Measurements from ENCODE around the gene ZFAND6.
"Not testable (repeated sequence)": the region's sequence is repeated elsewhere in the genome, so short reads cannot be mapped to it uniquely, and the experiment has no call there.

Gene ZFAND6

GRCh38 chr15:80058851-80059785 is at the start of gene ZFAND6:
Gene ZFAND6, plus strand, starts transcription at chr15:80059676. Its CDS starts 60,669 bp downstream, at chr15:80120345.
- peak; percentile 78 for DNase-seq (ENCODE audit: low read depth, low spot score)

- no peak for DNase-seq (ENCODE audit: low read depth, low spot score)
Measured at GRCh38 chr15:80010131-80010673, 49.3 kb upstream of the ZFAND6 start.

GRCh38 chr15:80011041-80011523 is 48.4 kb upstream of the ZFAND6 start:
- DNase-seq (ENCODE audit: low read depth, low spot score) = not testable (repeated sequence)

- no peak for DNase-seq (ENCODE audit: low read depth, low spot score)
Measured at GRCh38 chr15:80011596-80011995, 47.9 kb upstream of the ZFAND6 start.

- no peak for DNase-seq (ENCODE audit: low read depth, low spot score)
Measured at GRCh38 chr15:80012060-80012726, 47.3 kb upstream of the ZFAND6 start.

- DNase-seq (ENCODE audit: low read depth, low spot score) = not testable (repeated sequence)
Measured at GRCh38 chr15:80014186-80014585, 45.3 kb upstream of the ZFAND6 start.

GRCh38 chr15:80015156-80015555 is 44.3 kb upstream of the ZFAND6 start:
- no peak for DNase-seq (ENCODE audit: low read depth, low spot score)

GRCh38 chr15:80016506-80016905 is 43.0 kb upstream of the ZFAND6 start:
- not testable (repeated sequence) for DNase-seq (ENCODE audit: low read depth, low spot score)

- not testable (repeated sequence) for DNase-seq (ENCODE audit: low read depth, low spot score)
Measured at GRCh38 chr15:80017139-80017538, 42.3 kb upstream of the ZFAND6 start.

- DNase-seq (ENCODE audit: low read depth, low spot score) = no peak
Measured at GRCh38 chr15:80019168-80019745, 40.2 kb upstream of the ZFAND6 start.

- not testable (repeated sequence) for DNase-seq (ENCODE audit: low read depth, low spot score)
Measured at GRCh38 chr15:80020149-80020548, 39.3 kb upstream of the ZFAND6 start.

- no peak for DNase-seq (ENCODE audit: low read depth, low spot score)
Measured at GRCh38 chr15:80020731-80021130, 38.7 kb upstream of the ZFAND6 start.

- DNase-seq (ENCODE audit: low read depth, low spot score) = no peak
Measured at GRCh38 chr15:80026310-80026709, 33.2 kb upstream of the ZFAND6 start.

GRCh38 chr15:80026754-80027153 is 32.7 kb upstream of the ZFAND6 start:
- DNase-seq (ENCODE audit: low read depth, low spot score) = no peak

- no peak for DNase-seq (ENCODE audit: low read depth, low spot score)
Measured at GRCh38 chr15:80028937-80029336, 30.5 kb upstream of the ZFAND6 start.

- no peak for DNase-seq (ENCODE audit: low read depth, low spot score)
Measured at GRCh38 chr15:80031841-80032240, 27.6 kb upstream of the ZFAND6 start.

GRCh38 chr15:80034629-80035028 is 24.8 kb upstream of the ZFAND6 start:
- DNase-seq (ENCODE audit: low read depth, low spot score) = no peak

- no peak for DNase-seq (ENCODE audit: low read depth, low spot score)
Measured at GRCh38 chr15:80036071-80036470, 23.4 kb upstream of the ZFAND6 start.

- no peak for DNase-seq (ENCODE audit: low read depth, low spot score)
Measured at GRCh38 chr15:80041494-80042253, 17.8 kb upstream of the ZFAND6 start.

- no peak for DNase-seq (ENCODE audit: low read depth, low spot score)
Measured at GRCh38 chr15:80042568-80042967, 16.9 kb upstream of the ZFAND6 start.

GRCh38 chr15:80045219-80045618 is 14.3 kb upstream of the ZFAND6 start:
- not testable (repeated sequence) for DNase-seq (ENCODE audit: low read depth, low spot score)

Measured in brain pericyte (primary cell).